ENCODE data around the gene DNAJB8. TPM values are rescaled to one million over a fixed set of nuclear protein-coding genes. Genes with fewer than 3 reads are reported as not detected.

DNAJB8 gene
- polyA plus RNA-seq, 1 experiment, result not detected

DNA sequence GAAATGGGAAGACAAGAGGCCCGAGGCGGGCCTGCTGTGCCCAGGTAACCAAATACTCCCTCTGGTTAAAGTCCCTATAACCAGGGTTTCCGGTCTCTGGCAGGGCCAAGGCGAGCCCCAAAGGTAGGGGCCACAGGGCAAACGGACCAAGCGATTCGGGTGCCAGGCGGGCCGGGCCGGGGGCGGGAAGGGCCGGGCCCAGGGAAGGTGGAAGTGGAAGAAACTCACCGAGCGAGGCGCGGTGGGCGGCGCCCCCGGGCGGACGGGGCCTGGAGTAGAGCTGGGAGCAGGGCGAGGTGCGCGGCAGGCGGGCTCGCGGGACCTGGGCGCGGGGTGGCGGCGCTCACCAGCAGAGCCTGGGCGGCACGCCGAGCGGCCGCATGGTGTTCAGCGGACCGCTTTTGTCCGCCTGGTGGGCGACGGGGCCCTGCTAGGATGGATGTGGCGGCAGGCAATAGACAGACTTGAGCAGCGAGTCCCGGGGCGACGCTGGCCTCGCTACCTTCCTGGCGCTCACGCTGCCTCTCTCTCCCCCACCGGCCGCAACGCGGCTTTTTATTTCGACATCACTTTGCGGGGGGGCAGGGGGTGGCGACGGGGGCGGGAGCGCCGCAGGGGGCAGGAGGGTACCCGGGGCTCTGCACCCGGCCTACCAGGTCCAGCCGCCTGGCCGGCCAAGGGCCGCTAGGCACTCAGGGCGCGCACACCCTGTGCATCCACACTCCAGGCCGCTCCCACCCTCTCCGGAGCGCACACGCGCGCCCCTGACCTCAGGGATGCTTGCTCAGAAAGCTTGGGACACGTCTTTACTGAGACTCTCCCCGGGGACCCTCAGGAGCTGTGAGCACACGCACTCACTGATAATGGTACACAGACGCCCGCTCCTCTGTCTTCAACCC, 26.2 kb upstream of the DNAJB8 start, which contains the start of gene GATA2:
GATA2 (minus strand) TSS at position 531 of the 899 bp plus-strand sequence. CDS start 6,170 bp downstream, outside the sequence.
- Histone ChIP-seq H3K27me3 (ENCODE audit: control insufficient read depth, insufficient read depth, low read length) (peaks cover 8% of the 10 kb centered on the region), H3K9me3 (ENCODE audit: control insufficient read depth, insufficient read depth, low read length) (no peaks in the 10 kb centered on the region; the same call in 1 of the 2 replicates), H3K4me3 (ENCODE audit: low read depth, low read length) (peak within 1 kb of the TSS; percentile 82), H3K27ac (ENCODE audit: low read depth, low read length) (peak within 1 kb of the TSS; percentile 61)
- no peak for DNase-seq (ENCODE audit: low read depth, low spot score)
- CTCF ChIA-PET, result interaction anchor here (0.6 kb wide), 1 partner anchor 71 kb away, joined by 6 read pairs; no protein-coding TSS in a partner anchor
- TF ChIP-seq, protein P1, sequence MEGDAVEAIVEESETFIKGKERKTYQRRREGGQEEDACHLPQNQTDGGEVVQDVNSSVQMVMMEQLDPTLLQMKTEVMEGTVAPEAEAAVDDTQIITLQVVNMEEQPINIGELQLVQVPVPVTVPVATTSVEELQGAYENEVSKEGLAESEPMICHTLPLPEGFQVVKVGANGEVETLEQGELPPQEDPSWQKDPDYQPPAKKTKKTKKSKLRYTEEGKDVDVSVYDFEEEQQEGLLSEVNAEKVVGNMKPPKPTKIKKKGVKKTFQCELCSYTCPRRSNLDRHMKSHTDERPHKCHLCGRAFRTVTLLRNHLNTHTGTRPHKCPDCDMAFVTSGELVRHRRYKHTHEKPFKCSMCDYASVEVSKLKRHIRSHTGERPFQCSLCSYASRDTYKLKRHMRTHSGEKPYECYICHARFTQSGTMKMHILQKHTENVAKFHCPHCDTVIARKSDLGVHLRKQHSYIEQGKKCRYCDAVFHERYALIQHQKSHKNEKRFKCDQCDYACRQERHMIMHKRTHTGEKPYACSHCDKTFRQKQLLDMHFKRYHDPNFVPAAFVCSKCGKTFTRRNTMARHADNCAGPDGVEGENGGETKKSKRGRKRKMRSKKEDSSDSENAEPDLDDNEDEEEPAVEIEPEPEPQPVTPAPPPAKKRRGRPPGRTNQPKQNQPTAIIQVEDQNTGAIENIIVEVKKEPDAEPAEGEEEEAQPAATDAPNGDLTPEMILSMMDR (IDR thresholded peaks at IDR 0.05; ENCODE audit: low read depth, low read length), result no peak
- POLR2A ChIA-PET, result no interaction called here

DNA sequence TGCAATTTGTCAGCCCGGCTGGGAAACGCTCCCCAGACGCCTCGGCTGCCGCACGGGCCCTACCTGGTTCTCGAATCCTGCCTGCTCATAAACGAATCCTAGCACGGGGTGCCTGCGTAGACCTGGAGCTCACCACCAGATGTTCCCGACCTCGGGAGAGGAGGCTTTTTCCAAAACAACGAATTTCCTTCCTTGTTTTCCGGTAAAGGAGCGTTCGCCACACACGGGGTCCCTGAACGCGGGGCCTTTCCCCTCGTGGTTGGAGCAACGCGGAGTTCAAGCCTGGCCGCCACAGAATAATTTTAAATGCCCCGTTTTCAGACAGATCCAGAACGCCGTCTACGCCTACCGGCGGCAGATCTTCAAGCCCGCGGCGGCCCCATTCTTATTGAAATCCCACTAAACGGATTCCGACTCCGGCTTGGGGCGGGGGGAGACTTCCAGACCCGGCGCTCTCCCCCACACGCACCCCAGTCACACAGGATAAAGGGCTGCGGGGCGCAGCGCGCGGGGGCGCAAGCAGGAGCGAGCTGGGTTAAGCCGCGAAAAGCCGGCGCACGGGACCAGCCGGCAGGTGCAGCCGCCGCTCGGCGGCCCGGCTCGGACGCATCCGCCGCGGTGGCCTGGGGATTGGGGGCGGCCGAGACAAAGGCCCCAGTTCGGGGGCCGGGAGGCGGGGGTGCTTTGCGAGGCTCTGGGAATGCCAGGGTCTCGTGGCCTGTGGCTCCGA, 25.4 kb upstream of the DNAJB8 start:
- ChIA-PET POLR2A (no interaction called here), CTCF (interaction anchor here (0.6 kb wide), 1 partner anchor 72 kb away, joined by 6 read pairs; no protein-coding TSS in a partner anchor)
- DNase-seq (ENCODE audit: low read depth, low spot score), result no peak
- Histone ChIP-seq H3K9me3 (ENCODE audit: control insufficient read depth, insufficient read depth, low read length) (no peaks in the 10 kb centered on the region; the same call in 1 of the 2 replicates), H3K4me3 (ENCODE audit: low read depth, low read length) (peak overlapping the region; percentile 82), H3K27ac (ENCODE audit: low read depth, low read length) (peak overlapping the region; percentile 61), H3K27me3 (ENCODE audit: control insufficient read depth, insufficient read depth, low read length) (peaks cover 8% of the 10 kb centered on the region)
- TF ChIP-seq, protein P1 (IDR thresholded peaks at IDR 0.05; ENCODE audit: low read depth, low read length), result no peak

DNA sequence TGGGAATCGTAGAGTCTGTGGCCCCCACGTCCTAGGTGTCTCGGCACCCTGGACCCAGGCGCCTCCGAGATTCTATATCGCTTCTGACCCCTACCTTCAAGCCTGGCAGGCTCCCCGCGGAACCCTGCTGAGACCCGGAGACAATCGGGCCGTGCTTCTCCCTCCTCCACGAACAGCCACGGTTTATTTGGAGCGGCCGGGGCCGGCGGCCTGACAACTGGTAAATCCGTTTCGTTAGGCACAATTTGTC, 24.9 kb upstream of the DNAJB8 start:
- no peak for DNase-seq (ENCODE audit: low read depth, low spot score)
- ChIA-PET POLR2A (interaction anchor here (0.6 kb wide), 1 partner anchor 116 kb away, joined by 5 read pairs; no protein-coding TSS in a partner anchor), CTCF (interaction anchor here (0.6 kb wide), 1 partner anchor 910 kb away, joined by 3 read pairs; no protein-coding TSS in a partner anchor)
- peaks cover 5% of the 10 kb centered on the region for H3K27me3 ChIP-seq (ENCODE audit: control insufficient read depth, insufficient read depth, low read length)
- H3K27ac ChIP-seq (ENCODE audit: low read depth, low read length), result peak overlapping the region; percentile 61
- TF ChIP-seq, protein P1 (IDR thresholded peaks at IDR 0.05; ENCODE audit: low read depth, low read length), result no peak
- H3K4me3 ChIP-seq (ENCODE audit: low read depth, low read length), result peak overlapping the region; percentile 82
- no peaks in the 10 kb centered on the region; the same call in 1 of the 2 replicates for H3K9me3 ChIP-seq (ENCODE audit: control insufficient read depth, insufficient read depth, low read length)

DNA sequence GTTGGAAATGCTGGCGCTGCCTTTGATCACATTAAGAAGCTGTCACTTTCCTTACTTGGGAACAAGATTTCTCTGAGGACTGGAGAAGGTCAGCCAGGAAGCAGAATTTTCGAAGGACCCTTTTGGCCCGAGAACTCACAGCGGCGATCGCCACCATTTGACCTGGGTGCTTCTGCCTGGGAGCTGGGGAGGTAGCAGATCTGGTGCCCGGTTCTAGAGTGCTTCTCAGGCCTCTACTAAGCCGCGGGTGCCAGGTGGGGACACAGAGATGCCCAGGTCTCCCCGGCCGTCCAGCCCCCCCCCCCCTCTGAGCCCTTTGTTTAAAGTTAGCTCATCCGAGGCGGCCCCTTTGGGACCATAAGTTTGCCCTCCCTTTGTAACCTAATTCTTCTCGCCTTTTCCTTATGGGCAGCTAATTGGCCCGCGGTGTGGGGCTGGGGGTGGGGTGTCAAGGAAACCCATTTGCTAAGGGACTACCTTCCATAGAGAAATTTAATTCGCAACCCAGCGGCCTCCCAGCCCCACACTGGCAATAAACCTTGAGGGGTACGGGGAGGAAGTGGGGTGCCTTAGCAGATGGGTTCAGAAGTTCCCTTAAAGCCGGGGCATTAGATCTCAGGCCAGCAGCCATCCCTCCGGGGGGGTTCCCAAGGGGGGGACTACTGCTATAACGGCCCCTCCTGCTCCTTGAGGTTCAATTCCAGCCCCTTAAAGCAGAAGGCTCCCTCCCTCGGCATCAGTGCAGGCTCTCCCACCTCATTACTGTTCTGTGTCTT, 24.4 kb upstream of the DNAJB8 start:
- ChIA-PET CTCF (interaction anchor here (0.6 kb wide), 1 partner anchor 909 kb away, joined by 3 read pairs; no protein-coding TSS in a partner anchor), POLR2A (interaction anchor here (0.6 kb wide), 1 partner anchor 116 kb away, joined by 5 read pairs; no protein-coding TSS in a partner anchor)
- no peaks in the 10 kb centered on the region; the same call in 1 of the 2 replicates for H3K9me3 ChIP-seq (ENCODE audit: control insufficient read depth, insufficient read depth, low read length)
- DNase-seq (ENCODE audit: low read depth, low spot score), result no peak
- TF ChIP-seq, protein P1 (IDR thresholded peaks at IDR 0.05; ENCODE audit: low read depth, low read length), result no peak
- H3K27ac ChIP-seq (ENCODE audit: low read depth, low read length), result peak overlapping the region; percentile 75
- peaks cover 2% of the 10 kb centered on the region for H3K27me3 ChIP-seq (ENCODE audit: control insufficient read depth, insufficient read depth, low read length)
- H3K4me3 ChIP-seq (ENCODE audit: low read depth, low read length), result peak overlapping the region; percentile 82

Data from AG04450 (cell line).